ENCODE measurements around the gene C10orf71. TPM values are rescaled to one million over a fixed set of nuclear protein-coding genes. Genes with fewer than 3 reads are reported as not detected.

C10orf71 gene
- total RNA-seq, 4 donors from 2014 or later, result not detected

GRCh38 chr10:49371967-49372366, 73.0 kb downstream of the C10orf71 start:
- no peak for TF ChIP-seq CTCF (IDR thresholded peaks at IDR 0.05; ENCODE audit: low read depth)

DNA sequence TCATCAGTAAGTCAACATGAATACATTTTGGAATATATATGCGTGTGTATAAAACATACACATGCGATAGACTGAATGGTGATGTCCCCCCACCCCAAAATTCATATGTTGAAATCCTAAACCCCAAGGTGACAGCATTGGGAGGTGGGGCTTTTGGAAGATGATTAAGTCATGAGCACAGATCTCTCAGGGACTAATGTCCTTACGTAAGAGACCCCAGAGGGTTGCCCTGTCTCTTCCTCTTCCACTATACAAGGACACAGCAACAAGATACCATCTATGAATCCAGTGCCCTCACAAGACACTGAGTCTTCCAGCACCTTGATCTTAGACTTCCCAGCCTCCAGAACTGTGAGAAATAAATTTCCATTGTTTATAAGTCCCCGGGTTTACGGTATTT, 74.4 kb downstream of the C10orf71 start:
- TF ChIP-seq CTCF (IDR thresholded peaks at IDR 0.05; ENCODE audit: low read depth), result no peak

DNA sequence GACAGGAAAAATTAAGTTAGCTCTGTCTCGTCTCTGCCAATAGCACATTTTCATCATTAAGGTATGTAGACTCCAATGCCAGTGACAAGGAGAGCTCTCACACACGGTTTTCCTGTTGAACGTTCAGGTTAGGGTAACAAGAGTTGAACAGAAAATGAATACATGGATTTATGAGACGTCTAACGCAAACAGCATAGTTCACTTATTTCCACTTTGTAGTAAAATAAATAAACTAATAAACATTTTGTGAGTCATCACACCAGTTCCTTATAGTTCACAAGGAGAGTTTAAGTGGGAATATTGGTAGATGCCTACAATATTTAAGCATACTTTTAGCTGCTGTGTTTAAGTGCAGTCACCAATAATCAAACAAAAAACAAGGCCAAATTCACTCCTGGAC, 75.8 kb downstream of the C10orf71 start:
- no peak for TF ChIP-seq CTCF (IDR thresholded peaks at IDR 0.05; ENCODE audit: low read depth)

DNA sequence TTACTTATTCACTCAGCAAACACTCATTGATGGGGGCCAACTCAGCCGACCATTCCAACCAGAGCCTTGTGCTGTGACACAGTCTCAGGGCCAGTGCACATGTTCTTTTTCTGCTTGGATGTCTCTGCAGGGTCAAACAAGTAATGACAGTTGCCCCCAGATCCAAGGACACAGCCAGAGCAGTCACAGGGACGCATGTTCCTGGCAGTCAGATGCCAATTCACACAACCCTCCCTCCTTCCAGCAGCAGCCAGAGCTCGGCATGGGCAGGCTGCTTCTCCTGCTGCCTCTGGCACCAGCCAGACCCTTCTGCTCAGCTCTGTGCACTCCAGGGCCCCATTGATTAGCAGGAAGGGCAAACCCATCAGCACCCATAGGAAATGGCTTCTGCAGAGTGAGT, 76.6 kb downstream of the C10orf71 start:
- no peak for TF ChIP-seq CTCF (IDR thresholded peaks at IDR 0.05; ENCODE audit: low read depth)

Other genes with a start within 250 kb of the C10orf71 start
- 10 to 100 TPM; 13.4 to 38.2 (median 25.9) TPM for gene VSTM4, start 183.6 kb upstream of the C10orf71 start, total RNA-seq
- not detected for gene FAM170B, start 165.1 kb upstream of the C10orf71 start, total RNA-seq
- gene TMEM273, start 110.8 kb upstream of the C10orf71 start, total RNA-seq, result 10 to 100 TPM; 16.1 to 48.0 (median 28.3) TPM
- gene DRGX, start 96.9 kb downstream of the C10orf71 start, total RNA-seq, result not detected
- gene ERCC6, start 240.0 kb downstream of the C10orf71 start, total RNA-seq, result 10 to 100 TPM; 12.7 to 20.6 (median 17.1) TPM